Heart left ventricle (tissue), 16 donors: Measurements from ENCODE around the gene MASTL. TPM values are rescaled to one million over a fixed set of nuclear protein-coding genes. Genes with fewer than 3 reads are reported as not detected.

Experiments
- ATAC-seq, 4 donors: fragments of 200-7000 bp; cut with Tn5 transposase; one replicate each; pipeline ENCODE4 v1.9.1; 2020 to 2022; ENCODE audit warnings: moderate library complexity in 4 of 4, mild to moderate bottlenecking in 3 of 4, moderate number of reproducible peaks in 1 of 4
- DNase-seq, 5 donors: peaks; one replicate each; pipeline ENCODE4 v3.0.0-alpha.2; 2020
- H3K27ac ChIP-seq, 12 donors: fragments of 200-600 bp; sonication (generic) in 4 of 12; one replicate each; pipeline versions ENCODE4 v1.5.0 to v1.8.0; 2016 to 2022; ENCODE audit warnings: mild to moderate bottlenecking in 2 of 12
- H3K27me3 ChIP-seq, 9 donors: fragments of 200-600 bp; sonication (generic) in 2 of 9; one replicate each; pipeline versions ENCODE4 v1.5.1 to v1.8.0; 2016 to 2022; ENCODE audit warnings: mild to moderate bottlenecking in 3 of 9
- H3K36me3 ChIP-seq, 9 donors: fragments of 200-600 bp; sonication (generic) in 2 of 9; one replicate each; pipeline versions ENCODE4 v1.5.0 to v1.8.0; 2018 to 2022; ENCODE audit warnings: mild to moderate bottlenecking in 2 of 9
- H3K4me1 ChIP-seq, 12 donors: fragments of 200-600 bp; sonication (generic) in 4 of 12; one replicate each; pipeline versions ENCODE4 v1.5.0 to v1.8.0; 2016 to 2022; ENCODE audit warnings: mild to moderate bottlenecking in 3 of 12
- H3K4me3 ChIP-seq, 12 donors: fragments of 200-600 bp; sonication (generic) in 4 of 12; one replicate each; pipeline versions ENCODE4 v1.5.0 to v1.8.0; 2017 to 2022; ENCODE audit warnings: mild to moderate bottlenecking in 9 of 12, moderate library complexity in 4 of 12
- H3K9me3 ChIP-seq, 12 donors: fragments of 200-600 bp; sonication (generic) in 4 of 12; one replicate each; pipeline versions ENCODE4 v1.5.0 to v1.8.0; 2016 to 2022; ENCODE audit warnings: mild to moderate bottlenecking in 1 of 12
- CTCF ChIP-seq, 12 donors: fragments of 200-600 bp; sonication (generic) in 4 of 12; IDR thresholded peaks; one replicate each; pipeline versions ENCODE4 v1.5.0 to v1.8.0; 2018 to 2022; ENCODE audit warnings: antibody characterized with exemption in 12 of 12, mild to moderate bottlenecking in 5 of 12
- POLR2A ChIP-seq, 2 donors: fragments of 450-650 bp; IDR thresholded peaks; one replicate each; pipeline ENCODE4 v1.6.1; 2017; ENCODE audit warnings: antibody characterized with exemption in 2 of 2, mild to moderate bottlenecking in 2 of 2, moderate library complexity in 2 of 2
- WGBS, 4 donors: extraction: QIAGEN DNeasy Blood & Tissue Kit in 2 of 4; methylation state at CpG; one replicate each; pipeline versions ENCODE4 v1.1.5 to v1.1.7; 2013 to 2018; 5-methylcytosine and 5-hydroxymethylcytosine counted together
- intact Hi-C, 10 donors: fragments of 100-400 bp; cut with DNase I; formaldehyde crosslinking; loops; one replicate each; pipeline versions ENCODE4 v1.11.1 to v1.14.2; 2022
- polyA plus RNA-seq, 2 donors: library from polyadenylated mRNA; stranded (reverse); fragments of 200-250 nt; gene quantifications; one replicate each; pipeline ENCODE4 v1.2.3, GENCODE V29; 2013
- total RNA-seq, 9 donors: library from RNA; depleted of rRNA in 2 of 9; stranded (reverse); fragments of >200 nt in 2 of 9; fragmentation: NEBNext Ultra II Directional in 3 of 9; extraction: Animal tissue kit (Norgen Biotek cat#: 25700) in 3 of 9; gene quantifications; one replicate each; pipeline versions ENCODE4 v1.1.0 to v1.2.4, GENCODE V29; 2016 to 2023
- donor health status: ischemic (EF 13 %, LVEDD 7.1; RV severe dilation, severe dysfunction).
- donor health status: healthy with polysubstance abuse.
- donor health status: DM: no; HTN: yes; CAD: no.
- donor health status: DM: no; HTN: no; CAD: no.
- donor health status: ischemic (EF 25% LVEDD 6.9; RV normal size, moderate dysfunction).
- donor health status: ischemic (EF 25% LVEDD 5.7; RV mildly dilated, moderate dysfunction).
- donor health status: healthy.
- donor health status: DM: yes; HTN: yes; CAD: no.
- donor health status: ischemic (EF 35%, LVEDD 5.7; RV mildly dilated, moderate dysfunction).
- donor health status: nonischemic (EF 11% LVEDD 7.7; RV severe dilation, severe dysfunction).
- donor health status: DM: yes; HTN: yes; CAD: no.
- donor health status: PGD.
- donor health status: ischemic (EF 29% LVEDD 5.4; RV normal size, mild dysfunction).
- donor health status: nonischemic (EF 23%, LVEDD 6.1; RV moderate dilation, normal function).

Gene MASTL
- total and polyA plus RNA-seq, 11 donors: 1.1 to 6.1 (median 2.3) TPM

- Histone ChIP-seq H3K36me3 (peaks cover 0 to 100% (median 98%) of the 10 kb centered on the region in 9 donors), H3K27me3 (no peaks in the 10 kb centered on the region), H3K27ac (no peak overlapping the region), H3K9me3 (no peaks in the 10 kb centered on the region), H3K4me1 (no peaks in the 10 kb centered on the region), H3K4me3 (no peak overlapping the region)
- no peak for DNase-seq
- ATAC-seq: no peak
- no peak for TF ChIP-seq POLR2A (IDR thresholded peaks at IDR 0.05)
- TF ChIP-seq CTCF (IDR thresholded peaks at IDR 0.05): no peak
- intact Hi-C loops: loop anchor here in 1 of 10 donors (10.0 kb wide), 1 partner anchor 161 kb away; no protein-coding TSS in a partner anchor
- 66 to 84% (median 77%) methylated on average over 5 of the region's 5 CpGs for whole genome bisulfite sequencing, 4 donors
These were observed 48.7 kb downstream of the MASTL start for GRCh38 chr10:27203806-27204205.

GRCh38 chr10:27207350-27207749 is 52.2 kb downstream of the MASTL start:
- H3K27ac ChIP-seq: no peak overlapping the region
- no peaks in the 10 kb centered on the region for H3K27me3 ChIP-seq
- H3K4me1 ChIP-seq: no peaks in the 10 kb centered on the region
- no peak for ATAC-seq
- H3K4me3 ChIP-seq: no peak overlapping the region
- TF ChIP-seq POLR2A (IDR thresholded peaks at IDR 0.05): no peak
- TF ChIP-seq CTCF (IDR thresholded peaks at IDR 0.05): no peak
- no peaks in the 10 kb centered on the region for H3K9me3 ChIP-seq
- 95 to 99% (median 97%) methylated on average over 2 of the region's 2 CpGs for WGBS, 4 donors
- DNase-seq: no peak
- intact Hi-C loops: loop anchor here in 2 of 10 donors (5.0 to 10.0 kb wide), 2 partner anchors 90 to 157 kb away; no protein-coding TSS in a partner anchor
- H3K36me3 ChIP-seq: peaks cover 0 to 100% (median 100%) of the 10 kb centered on the region in 9 donors

GRCh38 chr10:27223964-27224363 is 68.8 kb downstream of the MASTL start:
- intact Hi-C loops: loop anchor here in 8 of 10 donors (2.0 to 10.0 kb wide), 5 partner anchors 61 to 141 kb away; no protein-coding TSS in a partner anchor
- Histone ChIP-seq H3K36me3 (peaks cover 0 to 85% (median 63%) of the 10 kb centered on the region in 9 donors), H3K4me3 (no peak overlapping the region), H3K9me3 (no peaks in the 10 kb centered on the region), H3K4me1 (no peaks in the 10 kb centered on the region), H3K27me3 (no peaks in the 10 kb centered on the region), H3K27ac (no peak overlapping the region)
- DNase-seq (peak in 1 of 5 donors; percentile 26), ATAC-seq (peak in 2 of 4 donors; percentile 25 to 31)
- 73 to 79% (median 76%) methylated on average over 5 of the region's 5 CpGs for WGBS, 4 donors
- TF ChIP-seq CTCF (IDR thresholded peaks at IDR 0.05) (peak; percentile 26 to 71 (median 59)), POLR2A (IDR thresholded peaks at IDR 0.05) (no peak)

GRCh38 chr10:27225011-27225590 is 69.9 kb downstream of the MASTL start:
- TF ChIP-seq CTCF (IDR thresholded peaks at IDR 0.05) (no peak), POLR2A (IDR thresholded peaks at IDR 0.05) (no peak)
- peak overlapping the region in 1 of 12 donors; percentile 21 for H3K27ac ChIP-seq
- H3K4me1 ChIP-seq: no peaks in the 10 kb centered on the region
- intact Hi-C loops: loop anchor here in 6 of 10 donors (2.0 to 10.0 kb wide), 3 partner anchors 60 to 140 kb away; no protein-coding TSS in a partner anchor
- H3K9me3 ChIP-seq: no peaks in the 10 kb centered on the region
- 66 to 93% (median 86%) methylated on average over 8 of the region's 8 CpGs for WGBS, 4 donors
- peaks cover 0 to 85% (median 63%) of the 10 kb centered on the region in 9 donors for H3K36me3 ChIP-seq
- H3K27me3 ChIP-seq: no peaks in the 10 kb centered on the region
- H3K4me3 ChIP-seq: no peak overlapping the region
- DNase-seq: no peak
- ATAC-seq: no peak
